K562 (cell line): Measurements from ENCODE around the gene TSPAN14. TPM values are rescaled to one million over a fixed set of nuclear protein-coding genes. Genes with fewer than 3 reads are reported as not detected.
A peak's percentile ranks its signal among the peaks of the same experiment; 100 is the strongest.

ENCODE experiments used
- HDAC1 ChIP-seq, 2 experiments: fragments of 450-650 bp; IDR thresholded peaks; 2 replicates each; pipeline ENCODE4 v1.6.1; 2016 to 2017; ENCODE audit warnings: inconsistent platforms in 1 of 2, mild to moderate bottlenecking in 1 of 2, moderate library complexity in 1 of 2
- HLTF ChIP-seq: fragments of 450-650 bp; IDR thresholded peaks from 2 replicates; pipeline ENCODE4 v1.6.1; 2016
- LARP7 ChIP-seq: fragments of 450-650 bp; IDR thresholded peaks from 2 replicates; pipeline ENCODE4 v1.6.1; 2016
- MYC ChIP-seq, 2 experiments: fragments of 250-450 bp in 1 of 2; sonication (Bioruptor Pico) in 1 of 2; IDR thresholded peaks; 2 replicates each; pipeline versions ENCODE4 v1.5.1 to v1.6.1; 2012 to 2021; ENCODE audit warnings: low read depth in 2 of 2, borderline replicate concordance in 1 of 2, improper control_type of control experiment in 1 of 2, low read length in 1 of 2, mild to moderate bottlenecking in 1 of 2, moderate library complexity in 1 of 2
- TCF7 ChIP-seq: sonication (generic); IDR thresholded peaks from 2 replicates; pipeline ENCODE4 v1.6.1; 2016; ENCODE audit warnings: antibody characterized with exemption, borderline replicate concordance
- TGIF2 ChIP-seq: sonication (generic); formaldehyde crosslinking; IDR thresholded peaks from 2 replicates; pipeline ENCODE4 v1.8.1; 2022; ENCODE audit warnings: mild to moderate bottlenecking, missing genetic modification reagents, moderate library complexity
- ZKSCAN1 ChIP-seq: fragments of 150-350 bp; IDR thresholded peaks from 2 replicates; pipeline ENCODE4 v1.6.1; 2016; ENCODE audit warnings: low read depth, low read length
- ZNF354B ChIP-seq: fragments of 250-450 bp; sonication (Bioruptor Pico); IDR thresholded peaks from 2 replicates; pipeline ENCODE4 v1.4.0; 2020
- polyA plus RNA-seq, 8 experiments: library from polyadenylated mRNA; depleted of rRNA in 4 of 8; stranded (reverse) in 5 of 8; unstranded in 3 of 8; fragments of >200 nt; fragmentation: Nextera tagmentation in 2 of 8; fragmentation: Illumina TruSeq in 1 of 8; extraction: Ambion mirVana in 2 of 8; extraction: Trizol in 1 of 8; gene quantifications; 2 replicates each; pipeline versions ENCODE4 v1.2.1 to v1.2.3, GENCODE V29; 2011 to 2014; ENCODE audit warnings: inconsistent platforms in 1 of 8, missing spikeins in 1 of 8
- total RNA-seq, 7 experiments: library from RNA; depleted of rRNA in 6 of 7; stranded (reverse); fragments of >200 nt in 6 of 7; fragmentation: Illumina TruSeq in 2 of 7; extraction: Trizol in 2 of 7; gene quantifications; 2 replicates each; pipeline versions ENCODE4 v1.2.1 to v1.2.3, GENCODE V29; 2011 to 2021; ENCODE audit warnings: low replicate concordance in 1 of 7
- TF ChIP-seq, protein P1 (sequence below): fragments of 150-350 bp; IDR thresholded peaks from 2 replicates; pipeline ENCODE4 v1.6.1; 2014; ENCODE audit warnings: low read depth, mild to moderate bottlenecking, low read length, borderline replicate concordance
- TF ChIP-seq, protein P2 (sequence below), 2 experiments: fragments of 450-650 bp; IDR thresholded peaks; 2 replicates each; pipeline ENCODE4 v1.6.1; 2016; ENCODE audit warnings: mild to moderate bottlenecking in 2 of 2, borderline replicate concordance in 1 of 2, low read depth in 1 of 2, moderate library complexity in 1 of 2
- TF ChIP-seq, protein P3 (sequence below): fragments of 250-450 bp; sonication (Bioruptor Pico); IDR thresholded peaks from 2 replicates; pipeline ENCODE4 v1.8.0; 2022; ENCODE audit warnings: moderate library complexity, mild to moderate bottlenecking, inconsistent platforms
- TF ChIP-seq, protein P4 (sequence below): sonication (generic); formaldehyde crosslinking; IDR thresholded peaks from 2 replicates; pipeline ENCODE4 v1.8.0; 2022; ENCODE audit warnings: mild to moderate bottlenecking, low read depth, missing genetic modification reagents

The TSPAN14 gene
- total and polyA plus RNA-seq, 9 of the 15 experiments (the other 6 are each of a cell fraction or from before 2014, with no cell fraction given) = 5.8 to 92.9 (median 23.3) TPM

DNA sequence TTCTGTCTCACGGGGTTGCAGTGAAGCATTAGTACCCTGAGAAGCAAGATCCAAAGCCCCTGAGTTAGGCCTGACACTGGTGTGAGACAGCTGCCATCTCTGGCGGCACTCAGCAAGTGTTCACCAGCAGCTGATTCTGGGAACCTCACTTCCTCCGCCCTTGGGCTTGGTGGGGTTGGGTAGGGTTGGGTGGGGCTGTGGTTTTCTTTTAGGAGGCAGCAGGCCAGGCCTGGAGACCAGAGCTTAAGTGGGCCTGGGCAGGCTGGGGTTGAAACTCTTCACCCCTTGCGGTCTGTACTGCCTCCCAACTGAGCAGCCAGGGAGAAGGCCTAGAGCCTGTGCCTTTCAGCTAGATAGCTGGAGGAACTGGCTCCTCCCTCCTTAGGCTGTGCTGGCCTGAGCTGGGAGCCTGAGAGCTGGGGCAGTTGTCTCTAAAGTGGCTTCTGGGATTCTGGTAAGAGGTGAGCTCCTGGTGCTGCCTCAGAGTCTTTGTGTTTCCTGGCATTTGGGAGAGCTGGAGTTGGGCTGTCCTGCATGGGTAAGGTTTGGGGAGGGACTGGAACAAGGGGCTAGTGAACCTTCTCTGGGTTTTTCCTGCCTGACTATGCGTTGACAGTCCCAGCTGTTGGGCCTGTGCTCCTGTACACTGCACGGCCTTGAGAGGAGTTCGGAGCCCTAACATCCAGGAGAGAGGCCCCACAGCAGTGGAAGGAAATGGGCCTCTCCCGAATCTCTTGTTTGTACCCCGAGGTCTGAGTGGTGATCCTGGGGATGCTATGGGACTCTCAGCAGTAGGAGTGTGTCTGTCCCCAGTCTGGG, 5.1 kb downstream of the TSPAN14 start (continued):
- TF ChIP-seq, protein P1, sequence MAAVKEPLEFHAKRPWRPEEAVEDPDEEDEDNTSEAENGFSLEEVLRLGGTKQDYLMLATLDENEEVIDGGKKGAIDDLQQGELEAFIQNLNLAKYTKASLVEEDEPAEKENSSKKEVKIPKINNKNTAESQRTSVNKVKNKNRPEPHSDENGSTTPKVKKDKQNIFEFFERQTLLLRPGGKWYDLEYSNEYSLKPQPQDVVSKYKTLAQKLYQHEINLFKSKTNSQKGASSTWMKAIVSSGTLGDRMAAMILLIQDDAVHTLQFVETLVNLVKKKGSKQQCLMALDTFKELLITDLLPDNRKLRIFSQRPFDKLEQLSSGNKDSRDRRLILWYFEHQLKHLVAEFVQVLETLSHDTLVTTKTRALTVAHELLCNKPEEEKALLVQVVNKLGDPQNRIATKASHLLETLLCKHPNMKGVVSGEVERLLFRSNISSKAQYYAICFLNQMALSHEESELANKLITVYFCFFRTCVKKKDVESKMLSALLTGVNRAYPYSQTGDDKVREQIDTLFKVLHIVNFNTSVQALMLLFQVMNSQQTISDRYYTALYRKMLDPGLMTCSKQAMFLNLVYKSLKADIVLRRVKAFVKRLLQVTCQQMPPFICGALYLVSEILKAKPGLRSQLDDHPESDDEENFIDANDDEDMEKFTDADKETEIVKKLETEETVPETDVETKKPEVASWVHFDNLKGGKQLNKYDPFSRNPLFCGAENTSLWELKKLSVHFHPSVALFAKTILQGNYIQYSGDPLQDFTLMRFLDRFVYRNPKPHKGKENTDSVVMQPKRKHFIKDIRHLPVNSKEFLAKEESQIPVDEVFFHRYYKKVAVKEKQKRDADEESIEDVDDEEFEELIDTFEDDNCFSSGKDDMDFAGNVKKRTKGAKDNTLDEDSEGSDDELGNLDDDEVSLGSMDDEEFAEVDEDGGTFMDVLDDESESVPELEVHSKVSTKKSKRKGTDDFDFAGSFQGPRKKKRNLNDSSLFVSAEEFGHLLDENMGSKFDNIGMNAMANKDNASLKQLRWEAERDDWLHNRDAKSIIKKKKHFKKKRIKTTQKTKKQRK = no peak
- TF ChIP-seq, protein P2, sequence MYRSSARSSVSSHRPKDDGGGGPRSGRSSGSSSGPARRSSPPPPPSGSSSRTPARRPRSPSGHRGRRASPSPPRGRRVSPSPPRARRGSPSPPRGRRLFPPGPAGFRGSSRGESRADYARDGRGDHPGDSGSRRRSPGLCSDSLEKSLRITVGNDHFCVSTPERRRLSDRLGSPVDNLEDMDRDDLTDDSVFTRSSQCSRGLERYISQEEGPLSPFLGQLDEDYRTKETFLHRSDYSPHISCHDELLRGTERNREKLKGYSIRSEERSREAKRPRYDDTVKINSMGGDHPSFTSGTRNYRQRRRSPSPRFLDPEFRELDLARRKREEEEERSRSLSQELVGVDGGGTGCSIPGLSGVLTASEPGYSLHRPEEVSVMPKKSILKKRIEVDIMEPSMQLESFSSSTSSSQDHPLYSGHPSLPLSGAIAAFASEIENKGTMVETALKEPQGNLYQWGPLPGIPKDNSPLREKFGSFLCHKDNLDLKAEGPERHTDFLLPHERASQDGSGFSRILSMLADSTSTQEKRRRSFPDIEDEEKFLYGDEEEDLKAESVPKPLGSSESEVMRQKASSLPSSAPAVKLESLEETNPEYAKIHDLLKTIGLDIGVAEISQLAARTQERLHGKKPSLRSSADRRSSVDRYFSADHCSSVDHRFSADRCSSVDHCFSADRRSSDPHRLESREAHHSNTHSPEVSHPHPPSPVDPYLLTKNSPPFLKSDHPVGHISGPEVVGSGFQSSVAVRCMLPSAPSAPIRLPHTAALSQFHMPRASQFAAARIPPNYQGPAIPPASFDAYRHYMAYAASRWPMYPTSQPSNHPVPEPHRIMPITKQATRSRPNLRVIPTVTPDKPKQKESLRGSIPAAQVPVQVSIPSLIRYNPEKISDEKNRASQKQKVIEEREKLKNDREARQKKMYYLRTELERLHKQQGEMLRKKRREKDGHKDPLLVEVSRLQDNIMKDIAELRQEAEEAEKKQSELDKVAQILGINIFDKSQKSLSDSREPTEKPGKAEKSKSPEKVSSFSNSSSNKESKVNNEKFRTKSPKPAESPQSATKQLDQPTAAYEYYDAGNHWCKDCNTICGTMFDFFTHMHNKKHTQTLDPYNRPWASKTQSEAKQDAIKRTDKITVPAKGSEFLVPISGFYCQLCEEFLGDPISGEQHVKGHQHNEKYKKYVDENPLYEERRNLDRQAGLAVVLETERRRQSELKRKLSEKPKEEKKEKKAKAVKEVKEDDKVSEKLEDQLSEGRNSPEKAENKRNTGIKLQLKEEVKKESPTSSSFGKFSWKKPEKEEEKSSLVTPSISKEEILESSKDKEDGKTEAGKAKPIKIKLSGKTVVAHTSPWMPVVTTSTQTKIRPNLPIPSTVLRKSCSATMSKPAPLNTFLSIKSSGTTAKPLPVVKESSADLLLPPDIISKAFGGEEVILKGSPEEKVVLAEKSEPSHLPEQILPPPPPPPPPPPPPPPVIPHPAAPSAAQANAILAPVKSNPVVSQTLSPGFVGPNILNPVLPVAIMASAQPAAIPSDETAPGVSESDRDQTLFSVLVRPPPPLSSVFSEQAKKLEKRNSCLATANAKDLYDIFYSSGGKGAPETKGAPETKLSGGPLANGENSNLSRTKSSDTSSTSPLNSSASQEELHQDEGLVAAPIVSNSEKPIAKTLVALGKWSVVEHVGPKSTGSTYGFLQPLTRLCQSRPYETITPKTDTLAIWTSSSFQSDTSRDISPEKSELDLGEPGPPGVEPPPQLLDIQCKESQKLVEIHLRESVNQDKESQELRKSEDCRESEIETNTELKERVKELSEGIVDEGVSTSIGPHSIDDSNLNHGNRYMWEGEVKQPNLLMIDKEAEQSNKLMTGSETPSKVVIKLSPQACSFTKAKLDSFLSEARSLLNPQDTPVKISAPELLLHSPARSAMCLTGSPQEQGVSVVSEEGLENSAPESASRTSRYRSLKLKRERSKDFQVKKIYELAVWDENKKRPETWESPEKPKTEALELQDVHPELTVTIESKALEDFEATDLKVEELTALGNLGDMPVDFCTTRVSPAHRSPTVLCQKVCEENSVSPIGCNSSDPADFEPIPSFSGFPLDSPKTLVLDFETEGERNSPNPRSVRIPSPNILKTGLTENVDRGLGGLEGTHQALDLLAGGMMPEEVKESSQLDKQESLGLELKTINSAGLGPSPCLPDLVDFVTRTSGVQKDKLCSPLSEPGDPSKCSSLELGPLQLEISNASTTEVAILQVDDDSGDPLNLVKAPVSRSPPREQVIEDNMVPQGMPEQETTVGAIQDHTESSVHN (IDR thresholded peaks at IDR 0.05; ENCODE audit: borderline replicate concordance in 1 of 2, low read depth in 1 of 2) = no peak
- peak; percentile 72; the same call in 1 of the 2 replicates for TF ChIP-seq ZKSCAN1
- TF ChIP-seq HDAC1 (IDR thresholded peaks at IDR 0.05) = peak in 1 of 2 experiments; percentile 67; a peak in 2 of 4 replicates
- TF ChIP-seq TCF7 = no peak
- TF ChIP-seq LARP7 = no peak
- TF ChIP-seq, protein P3, sequence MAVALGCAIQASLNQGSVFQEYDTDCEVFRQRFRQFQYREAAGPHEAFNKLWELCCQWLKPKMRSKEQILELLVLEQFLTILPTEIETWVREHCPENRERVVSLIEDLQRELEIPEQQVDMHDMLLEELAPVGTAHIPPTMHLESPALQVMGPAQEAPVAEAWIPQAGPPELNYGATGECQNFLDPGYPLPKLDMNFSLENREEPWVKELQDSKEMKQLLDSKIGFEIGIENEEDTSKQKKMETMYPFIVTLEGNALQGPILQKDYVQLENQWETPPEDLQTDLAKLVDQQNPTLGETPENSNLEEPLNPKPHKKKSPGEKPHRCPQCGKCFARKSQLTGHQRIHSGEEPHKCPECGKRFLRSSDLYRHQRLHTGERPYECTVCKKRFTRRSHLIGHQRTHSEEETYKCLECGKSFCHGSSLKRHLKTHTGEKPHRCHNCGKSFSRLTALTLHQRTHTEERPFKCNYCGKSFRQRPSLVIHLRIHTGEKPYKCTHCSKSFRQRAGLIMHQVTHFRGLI (CRISPR knock-in tag) = no peak
- peak; percentile 49 for TF ChIP-seq MYC (IDR thresholded peaks at IDR 0.05; ENCODE audit: low read depth, low read length)
- no peak for TF ChIP-seq MYC (CRISPR knock-in tag; IDR thresholded peaks at IDR 0.05; ENCODE audit: borderline replicate concordance, low read depth)
- TF ChIP-seq, protein P4, sequence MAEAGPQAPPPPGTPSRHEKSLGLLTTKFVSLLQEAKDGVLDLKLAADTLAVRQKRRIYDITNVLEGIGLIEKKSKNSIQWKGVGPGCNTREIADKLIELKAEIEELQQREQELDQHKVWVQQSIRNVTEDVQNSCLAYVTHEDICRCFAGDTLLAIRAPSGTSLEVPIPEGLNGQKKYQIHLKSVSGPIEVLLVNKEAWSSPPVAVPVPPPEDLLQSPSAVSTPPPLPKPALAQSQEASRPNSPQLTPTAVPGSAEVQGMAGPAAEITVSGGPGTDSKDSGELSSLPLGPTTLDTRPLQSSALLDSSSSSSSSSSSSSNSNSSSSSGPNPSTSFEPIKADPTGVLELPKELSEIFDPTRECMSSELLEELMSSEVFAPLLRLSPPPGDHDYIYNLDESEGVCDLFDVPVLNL = no peak
- TF ChIP-seq HLTF = no peak
- no peak for TF ChIP-seq TGIF2 (CRISPR knock-in tag)
- no peak for TF ChIP-seq ZNF354B (CRISPR knock-in tag)
